Dedifferentiated amniotic fluid mesenchymal stem cell (primary cell): ENCODE measurements around the gene SINHCAF.
"Not testable (repeated sequence)": the region's sequence is repeated elsewhere in the genome, so short reads cannot be mapped to it uniquely, and the experiment has no call there.

Experiments used
- DNase-seq: peaks from one replicate; pipeline ENCODE4 v3.0.0-alpha.2; 2016; ENCODE audit errors: extremely low spot score

Gene SINHCAF

GRCh38 chr12:31309279-31309678, 16.7 kb downstream of the SINHCAF start:
- no peak for DNase-seq

GRCh38 chr12:31308116-31308515, 17.8 kb downstream of the SINHCAF start:
- DNase-seq = no peak

- DNase-seq = no peak
Observed at GRCh38 chr12:31306866-31307265, 19.1 kb downstream of the SINHCAF start.

- no peak for DNase-seq
Observed at GRCh38 chr12:31303466-31303865, 22.5 kb downstream of the SINHCAF start.

GRCh38 chr12:31301311-31301710, 24.6 kb downstream of the SINHCAF start:
- DNase-seq = no peak

GRCh38 chr12:31300783-31301182, 25.2 kb downstream of the SINHCAF start:
- DNase-seq = no peak

- DNase-seq = no peak
Observed at GRCh38 chr12:31300341-31300740, 25.6 kb downstream of the SINHCAF start.

- DNase-seq = no peak
Observed at GRCh38 chr12:31298922-31299321, 27.0 kb downstream of the SINHCAF start.

- DNase-seq = no peak
Observed at GRCh38 chr12:31298515-31298910, 27.4 kb downstream of the SINHCAF start.

GRCh38 chr12:31297572-31298514, 28.1 kb downstream of the SINHCAF start:
- no peak for DNase-seq

- no peak for DNase-seq
Observed at GRCh38 chr12:31289441-31289840, 36.5 kb downstream of the SINHCAF start.

GRCh38 chr12:31288381-31288780, 37.6 kb downstream of the SINHCAF start:
- no peak for DNase-seq

- no peak for DNase-seq
Observed at GRCh38 chr12:31280183-31280582, 45.8 kb downstream of the SINHCAF start.

GRCh38 chr12:31279390-31279924, 46.5 kb downstream of the SINHCAF start:
- no peak for DNase-seq

- DNase-seq = no peak
Observed at GRCh38 chr12:31278832-31279231, 47.1 kb downstream of the SINHCAF start.

- no peak for DNase-seq
Observed at GRCh38 chr12:31278424-31278823, 47.5 kb downstream of the SINHCAF start.

GRCh38 chr12:31277081-31277480, 48.9 kb downstream of the SINHCAF start:
- no peak for DNase-seq

GRCh38 chr12:31275491-31275890, 50.5 kb downstream of the SINHCAF start:
- DNase-seq = no peak

- no peak for DNase-seq
Observed at GRCh38 chr12:31274520-31275300, 51.2 kb downstream of the SINHCAF start.

GRCh38 chr12:31273794-31274193, 52.2 kb downstream of the SINHCAF start:
- not testable (repeated sequence) for DNase-seq

GRCh38 chr12:31272607-31273225, 53.2 kb downstream of the SINHCAF start:
- DNase-seq = no peak

- no peak for DNase-seq
Observed at GRCh38 chr12:31267966-31268365, 58.0 kb downstream of the SINHCAF start.
